DMS79 treated with DMSO at 0.1 percent for 48 hours (cell line): Measurements from ENCODE around the gene SIX3.

ENCODE experiments used
- DNase-seq: peaks from one replicate; lab custom pipeline; 2025; lab: John Stamatoyannopoulos, UW

SIX3 gene

DNA sequence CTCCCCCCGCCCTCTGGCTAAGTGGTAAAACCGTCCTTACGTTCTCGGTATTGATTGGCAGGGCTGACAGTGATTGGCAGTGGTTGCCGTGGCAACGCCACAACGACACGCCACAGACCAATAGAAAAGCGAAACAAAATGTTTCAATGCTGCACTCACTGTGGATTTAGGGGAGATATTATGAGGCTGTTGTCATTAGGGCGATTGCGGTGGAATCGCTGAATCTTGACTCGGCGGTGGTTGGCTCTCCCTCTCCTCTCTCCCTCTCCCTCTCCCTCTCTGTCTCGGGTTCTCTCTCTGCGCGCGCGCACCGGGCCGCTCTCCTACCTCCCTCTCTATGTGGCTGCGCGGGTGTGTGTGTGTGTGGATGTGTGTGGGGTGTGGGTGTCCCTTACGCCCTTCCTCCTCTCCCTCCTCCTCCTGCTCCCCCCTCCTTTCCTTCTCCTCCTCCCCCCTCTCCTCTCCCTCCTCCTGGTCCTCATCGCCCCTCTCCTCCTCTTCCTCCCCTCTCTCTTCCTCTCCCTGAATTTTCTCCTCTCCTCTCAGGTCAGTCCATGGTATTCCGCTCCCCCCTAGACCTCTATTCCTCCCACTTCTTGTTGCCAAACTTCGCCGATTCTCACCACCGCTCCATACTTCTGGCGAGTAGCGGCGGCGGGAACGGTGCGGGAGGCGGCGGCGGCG, at the start of gene SIX3:
SIX3 (plus strand) TSS at position 152 of the 684 bp plus-strand sequence; CDS start at position 555, 403 bp downstream.
- peak; percentile 58 for DNase-seq

DNA sequence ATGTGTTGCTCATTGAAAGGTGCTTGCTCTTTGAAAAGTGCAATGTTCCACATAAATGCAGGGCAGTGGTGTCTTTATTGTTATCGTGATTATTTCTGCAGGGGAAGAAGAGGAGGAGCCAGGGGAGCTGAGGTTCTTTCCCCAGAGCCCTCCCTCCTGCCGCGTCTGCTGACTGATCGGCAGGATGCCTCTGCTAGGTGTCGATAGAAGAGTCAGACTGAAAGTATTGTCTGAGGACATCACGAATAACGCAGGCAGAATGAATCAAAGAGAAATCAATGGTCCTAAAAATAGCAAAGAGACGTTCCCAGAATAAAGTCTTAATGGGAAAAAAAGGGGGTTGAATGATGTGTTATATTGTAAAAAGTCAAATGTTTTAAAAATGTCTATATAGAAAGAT, 47.4 kb upstream of the SIX3 start:
- no peak for DNase-seq

DNA sequence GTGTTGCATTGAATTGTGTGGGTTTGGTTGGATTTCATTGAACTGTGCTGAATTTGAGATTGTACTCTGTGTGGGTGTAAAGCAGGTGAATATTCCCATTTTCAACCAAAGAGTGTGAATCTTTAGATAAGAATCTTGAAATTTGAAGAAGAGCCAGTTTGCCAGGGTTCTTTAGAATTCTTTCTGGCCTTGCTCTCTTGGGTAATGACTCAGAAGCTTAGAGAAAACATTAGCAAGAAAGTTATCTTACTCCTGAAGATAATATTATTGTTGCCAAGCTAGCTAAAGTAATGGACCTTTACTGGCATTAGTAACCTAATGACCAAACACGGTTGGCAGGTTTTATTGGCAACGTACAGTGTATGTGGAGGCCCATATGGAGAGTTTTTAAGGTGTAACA, 46.4 kb upstream of the SIX3 start:
- DNase-seq = no peak

DNA sequence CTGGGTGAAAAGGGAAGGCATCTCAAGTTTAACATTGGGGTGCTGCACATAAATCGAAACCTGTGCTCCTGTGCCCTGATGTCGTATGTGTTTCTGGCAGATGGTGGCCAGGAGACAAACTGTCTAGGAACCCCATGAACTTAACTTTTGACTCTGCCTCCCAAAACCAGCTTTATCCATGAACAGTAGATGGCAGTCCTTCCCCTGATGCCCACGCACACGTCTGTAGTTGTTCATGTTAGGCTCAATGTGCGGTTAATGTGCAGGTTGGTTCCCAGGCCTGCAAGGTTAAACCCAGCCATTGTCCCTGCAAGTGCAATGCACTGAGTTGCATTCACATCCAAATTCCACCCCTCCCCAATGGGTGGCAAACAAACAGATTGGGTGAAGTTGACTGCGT, 44.1 kb upstream of the SIX3 start:
- no peak for DNase-seq

DNA sequence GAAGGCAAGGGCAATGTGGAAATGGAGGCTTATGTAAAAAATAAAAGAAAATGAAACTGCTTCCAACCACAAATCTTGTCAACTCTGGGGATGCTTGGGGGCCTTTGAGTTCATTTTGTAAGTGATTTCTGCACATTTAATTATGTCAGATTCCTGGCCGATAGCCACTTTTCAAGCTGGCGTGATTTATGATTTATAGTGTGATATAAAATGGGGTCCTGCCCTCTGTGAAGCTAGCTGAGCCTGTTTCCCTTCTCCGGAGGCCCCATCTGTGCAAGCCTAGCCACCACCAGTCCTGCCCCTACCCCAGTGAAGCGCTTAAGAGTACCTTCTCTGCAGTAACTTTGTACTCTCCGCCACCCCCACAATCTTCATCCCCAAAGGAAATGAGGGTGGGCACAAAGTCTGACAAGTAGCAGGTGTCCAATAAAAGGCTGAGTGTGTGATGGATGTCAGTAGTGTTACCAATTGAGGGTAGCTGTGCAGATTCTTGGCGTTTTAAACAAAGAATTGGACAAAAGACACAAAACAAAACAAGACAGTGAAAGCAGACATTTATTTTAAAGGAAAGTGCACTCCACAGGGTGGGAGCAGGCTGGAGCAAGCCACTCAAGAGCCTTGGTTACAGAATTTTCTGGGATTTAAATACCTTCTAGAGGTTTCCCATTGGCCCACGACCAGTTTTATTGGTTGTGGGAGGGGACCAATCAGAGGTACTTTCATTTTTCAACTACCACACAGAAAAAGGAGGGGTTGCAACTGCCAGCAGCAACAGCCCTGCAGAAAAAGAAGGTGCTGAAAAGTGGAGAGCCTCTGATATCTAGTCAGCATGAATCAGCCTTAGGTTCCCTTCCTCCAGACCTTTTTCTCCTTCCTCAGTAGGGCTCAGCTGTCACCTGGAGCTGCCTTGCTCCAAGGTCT, 39.0 kb upstream of the SIX3 start:
- no peak for DNase-seq

DNA sequence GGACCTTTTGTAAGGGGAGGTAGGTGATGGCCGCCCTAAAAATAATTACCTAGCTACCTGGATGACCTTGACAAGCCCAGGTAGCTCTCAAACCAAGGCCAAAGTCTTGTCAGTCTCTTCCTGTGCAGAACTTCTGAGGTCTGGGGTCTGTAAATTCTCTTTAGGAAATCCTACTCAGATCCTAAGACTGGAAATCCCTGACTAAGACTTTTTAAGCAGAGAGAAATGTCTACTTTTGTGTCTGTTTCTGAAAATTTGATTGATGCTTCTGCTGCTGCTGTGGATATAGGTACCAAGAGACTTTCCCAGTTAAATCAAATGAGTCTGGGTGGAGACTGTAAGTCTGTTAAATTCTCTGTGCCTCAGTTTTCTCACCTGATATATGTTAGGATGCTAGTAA, 36.9 kb upstream of the SIX3 start:
- no peak for DNase-seq

DNA sequence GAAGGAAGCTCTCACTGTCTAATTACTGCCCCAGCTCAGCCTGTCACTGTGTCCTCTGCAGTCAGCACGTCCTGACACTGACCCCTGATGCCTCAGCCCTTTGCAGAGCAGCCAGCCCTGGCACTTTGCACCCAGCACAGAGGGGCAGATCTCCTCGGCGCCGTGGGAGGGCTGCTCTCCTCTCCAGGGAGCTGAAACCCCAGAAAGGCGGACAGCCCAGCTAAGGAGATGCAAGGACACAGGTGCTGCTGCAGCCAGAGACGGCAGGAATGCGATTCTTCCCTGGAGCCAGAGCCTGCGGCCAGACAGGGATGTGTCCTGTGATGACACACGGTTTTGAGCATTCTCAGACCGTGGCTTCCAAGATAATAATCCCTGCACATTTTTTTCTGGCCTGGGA, 34.5 kb upstream of the SIX3 start:
- no peak for DNase-seq

DNA sequence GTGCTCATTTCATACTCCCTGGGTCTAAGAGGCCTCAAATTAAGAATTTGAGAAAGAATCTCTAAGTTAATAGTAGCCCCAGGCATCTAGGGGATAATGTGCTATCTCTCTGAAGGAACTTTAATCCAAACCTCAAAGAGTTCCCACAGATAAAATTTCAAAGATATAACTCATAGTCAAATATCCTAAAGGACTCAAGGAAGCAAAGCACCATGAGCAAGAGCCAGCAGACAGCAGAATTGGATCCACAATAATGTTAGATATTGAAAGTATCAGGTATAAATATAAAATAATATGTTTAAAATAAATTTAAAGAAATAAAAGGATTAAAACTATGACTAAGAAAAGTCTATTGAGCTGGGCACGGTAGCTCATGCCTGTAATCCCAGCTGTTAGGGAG, 31.7 kb upstream of the SIX3 start:
- no peak for DNase-seq

DNA sequence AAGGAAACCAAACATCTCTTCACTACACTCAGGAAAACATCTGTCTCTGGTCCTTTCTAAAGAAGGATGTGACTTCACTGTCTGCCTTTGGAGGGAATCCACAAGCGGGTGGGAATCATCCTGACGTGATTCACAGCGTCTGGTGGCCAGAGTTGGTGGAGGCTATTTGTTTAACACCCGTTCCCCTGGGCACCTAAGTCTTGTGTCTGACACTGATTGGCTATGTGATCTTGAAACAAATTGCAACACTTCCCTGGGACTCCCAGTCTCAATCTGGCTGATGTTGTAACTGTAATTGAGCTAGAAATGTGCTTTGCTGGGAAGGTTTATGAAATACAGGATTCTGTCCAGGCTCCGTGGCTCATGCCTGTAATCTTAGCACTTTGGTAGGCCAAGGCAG, 28.8 kb upstream of the SIX3 start:
- no peak for DNase-seq

DNA sequence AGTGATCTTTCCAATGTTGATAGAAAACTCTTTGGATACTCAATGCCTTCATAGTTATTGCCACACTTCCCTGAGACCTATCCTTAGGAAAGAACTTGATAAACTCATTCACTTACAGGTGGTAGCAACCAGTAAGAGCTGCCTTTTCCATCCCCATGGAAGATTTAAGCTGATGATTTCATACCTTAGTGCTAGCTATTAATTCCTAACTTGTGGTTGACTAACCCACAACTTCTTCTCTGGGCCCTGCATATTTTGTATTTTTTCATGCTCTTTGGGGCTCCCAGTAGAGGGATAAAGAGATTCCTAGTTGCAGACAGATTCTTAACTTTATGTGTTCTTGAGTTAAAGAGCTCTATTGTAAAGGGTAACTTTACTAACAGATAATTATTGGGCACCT, 25.2 kb upstream of the SIX3 start:
- DNase-seq = no peak

DNA sequence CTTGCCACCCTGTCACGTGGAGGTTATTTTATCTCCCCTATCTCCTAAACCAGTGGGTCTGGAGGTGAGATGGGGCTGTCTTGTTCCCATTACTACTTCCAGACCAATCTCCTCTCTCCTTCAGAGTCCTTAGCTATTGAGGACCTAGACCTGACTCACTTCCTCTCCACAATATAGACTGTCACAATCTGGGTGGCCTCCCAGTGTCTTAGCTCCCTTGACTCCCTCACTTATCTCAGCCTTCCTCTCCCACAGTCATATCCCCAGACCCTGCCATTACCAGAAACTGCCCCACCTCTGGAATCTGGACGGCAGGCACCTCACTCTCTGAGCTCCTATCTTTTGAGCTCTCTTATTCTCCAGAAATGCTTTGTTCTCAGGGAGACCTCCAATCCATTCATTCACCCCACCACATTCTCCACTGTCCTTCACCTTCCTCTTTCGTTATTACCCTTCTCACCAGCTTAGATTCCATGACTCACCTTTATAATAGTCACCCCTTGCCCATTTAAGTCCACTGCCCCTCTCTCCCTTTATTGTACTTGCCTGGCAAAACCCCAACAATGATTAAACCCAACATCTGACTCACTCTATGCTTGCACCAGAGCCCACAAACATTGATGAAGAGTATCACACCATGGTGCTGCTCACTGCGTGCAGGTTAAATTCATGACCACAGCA, 23.3 kb upstream of the SIX3 start:
- no peak for DNase-seq

DNA sequence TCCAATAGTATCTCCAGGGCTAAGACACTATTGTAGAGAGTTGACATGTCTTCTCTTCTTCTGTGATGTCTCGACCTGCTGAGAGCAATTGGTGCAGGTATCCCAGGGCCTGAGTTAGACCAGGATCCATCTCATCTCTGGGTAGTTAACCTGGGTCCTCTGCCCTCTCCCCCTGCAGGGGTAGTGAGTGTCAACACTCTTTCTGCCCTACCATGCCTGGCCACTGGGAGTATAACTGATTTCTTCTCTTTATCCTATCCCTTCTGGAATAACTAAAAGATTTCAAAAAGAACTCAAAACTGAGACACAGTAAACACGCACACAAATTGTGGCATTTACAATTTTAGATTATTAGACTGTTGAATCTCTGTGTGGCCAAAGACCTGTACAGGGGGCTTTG, 20.8 kb upstream of the SIX3 start:
- DNase-seq = no peak

DNA sequence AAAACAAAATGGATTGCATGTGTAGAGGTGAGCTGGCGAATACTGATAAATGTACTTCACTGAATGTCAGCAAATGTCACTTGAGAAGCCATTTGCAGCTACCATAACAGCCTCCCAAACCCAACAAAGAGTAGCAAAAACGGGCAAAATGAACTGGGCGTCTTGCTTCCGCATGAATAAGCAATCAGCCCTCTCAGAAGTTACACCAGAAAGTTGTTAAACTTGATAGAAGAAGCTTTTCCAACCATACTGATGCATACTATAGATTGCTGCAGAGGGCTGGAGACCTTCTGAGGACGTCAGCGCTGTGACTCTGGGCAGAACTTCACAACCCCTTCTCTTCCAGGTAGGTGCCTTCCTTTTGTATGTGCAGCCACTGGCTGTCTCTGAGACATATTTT, 18.7 kb upstream of the SIX3 start:
- no peak for DNase-seq

DNA sequence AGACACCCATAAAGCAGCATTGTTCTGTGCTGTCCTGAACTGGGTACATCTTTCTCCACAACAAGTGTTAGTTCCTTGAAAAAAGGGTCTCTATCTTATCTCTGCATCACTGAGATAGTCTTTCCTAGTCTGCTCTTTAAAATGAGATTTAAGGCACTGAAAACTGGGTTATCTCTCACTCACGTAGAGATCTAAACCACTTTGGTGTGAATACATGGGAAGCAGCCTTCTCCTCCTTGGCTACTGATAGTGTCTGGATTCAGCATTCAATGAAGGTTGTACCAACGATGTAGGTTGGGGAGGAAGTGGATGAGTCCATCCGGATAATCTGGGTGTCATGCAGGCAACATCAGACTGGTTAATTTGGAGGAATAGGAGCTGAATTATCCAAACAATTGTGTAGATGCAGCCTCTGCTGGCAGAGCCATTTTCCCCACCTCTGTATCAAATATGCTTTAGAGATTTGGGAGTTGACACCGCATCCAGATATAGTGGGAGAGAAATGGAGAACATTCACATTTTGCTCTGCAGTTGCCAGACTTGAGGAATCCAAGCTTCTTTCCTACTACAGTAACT, 15.9 kb upstream of the SIX3 start:
- DNase-seq = no peak

DNA sequence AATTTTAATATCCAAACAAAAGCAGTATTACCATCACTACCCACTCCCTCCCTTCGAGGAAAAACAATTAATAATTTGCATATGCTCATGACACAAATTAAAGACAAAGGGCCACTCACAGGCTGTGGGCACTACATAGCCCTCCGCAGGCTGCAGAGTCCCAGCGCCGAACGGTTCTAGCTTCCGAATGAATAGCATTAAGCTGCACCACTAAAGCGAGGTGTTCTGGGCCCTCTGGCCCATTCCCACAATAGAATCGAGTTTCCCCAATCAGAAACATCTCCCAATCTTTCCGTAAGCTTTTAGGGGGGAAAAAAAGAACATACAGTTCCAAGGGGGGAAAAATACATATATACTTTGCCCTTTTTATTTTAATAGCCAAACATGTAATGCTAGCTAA, 14.5 kb upstream of the SIX3 start:
- DNase-seq = no peak

DNA sequence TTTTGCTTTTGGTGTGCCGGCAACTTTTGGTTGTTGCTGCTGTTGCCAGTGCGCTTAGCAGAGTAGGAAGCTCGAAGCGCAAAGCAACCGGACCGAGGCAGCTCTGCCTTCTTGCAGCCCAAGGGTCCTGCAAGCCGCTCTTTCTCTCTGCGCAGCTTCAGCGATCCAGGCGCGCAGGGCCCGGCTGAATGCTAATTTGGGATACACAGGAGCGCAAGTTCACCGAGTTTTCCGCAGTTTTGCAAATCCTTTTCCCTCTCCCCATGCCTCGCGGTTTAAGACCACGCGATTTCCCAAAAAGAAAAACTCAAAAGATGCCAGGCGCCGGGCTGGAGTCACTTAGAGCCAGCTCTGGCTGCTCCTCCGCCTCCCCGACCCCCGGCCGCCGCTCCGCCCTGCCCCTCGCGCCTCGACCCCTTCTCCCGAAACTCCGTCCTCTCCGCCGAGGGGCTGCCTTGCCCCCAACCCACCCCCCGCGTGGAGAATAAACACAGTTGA, 13.5 kb upstream of the SIX3 start:
- no peak for DNase-seq

DNA sequence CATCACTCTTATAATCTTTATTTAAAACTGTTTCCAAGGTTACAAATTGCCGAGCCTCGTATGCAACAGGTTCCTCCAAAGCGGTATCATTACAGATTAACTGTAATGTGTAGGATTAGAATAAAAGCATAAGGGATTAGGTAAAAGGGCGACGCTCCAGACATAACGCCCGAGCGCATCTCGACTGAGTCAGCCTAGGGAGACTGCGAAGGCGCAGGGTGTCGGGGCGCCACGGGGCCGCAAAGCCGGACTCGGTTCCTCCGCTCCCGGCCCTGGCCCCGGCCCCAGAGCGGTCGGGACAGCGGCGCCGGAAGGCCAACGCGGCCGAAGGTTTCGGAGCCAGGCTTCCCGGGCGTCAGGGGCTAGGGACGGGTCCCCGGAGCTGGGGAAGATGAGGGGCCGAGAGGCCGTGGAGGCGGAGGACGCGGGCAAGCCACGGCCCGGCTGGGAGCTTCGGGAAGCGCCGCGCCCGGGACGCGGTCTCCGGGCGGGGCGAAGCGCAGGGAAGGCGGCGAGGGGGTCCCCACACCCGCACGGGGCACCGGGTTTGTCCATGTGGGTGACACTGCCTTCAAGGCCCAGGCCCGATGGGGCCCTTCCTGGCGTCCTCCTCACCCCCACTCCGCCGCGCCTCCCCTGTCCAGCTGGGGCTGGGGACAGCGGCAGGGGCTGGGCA, 12.9 kb upstream of the SIX3 start:
- DNase-seq = no peak

DNA sequence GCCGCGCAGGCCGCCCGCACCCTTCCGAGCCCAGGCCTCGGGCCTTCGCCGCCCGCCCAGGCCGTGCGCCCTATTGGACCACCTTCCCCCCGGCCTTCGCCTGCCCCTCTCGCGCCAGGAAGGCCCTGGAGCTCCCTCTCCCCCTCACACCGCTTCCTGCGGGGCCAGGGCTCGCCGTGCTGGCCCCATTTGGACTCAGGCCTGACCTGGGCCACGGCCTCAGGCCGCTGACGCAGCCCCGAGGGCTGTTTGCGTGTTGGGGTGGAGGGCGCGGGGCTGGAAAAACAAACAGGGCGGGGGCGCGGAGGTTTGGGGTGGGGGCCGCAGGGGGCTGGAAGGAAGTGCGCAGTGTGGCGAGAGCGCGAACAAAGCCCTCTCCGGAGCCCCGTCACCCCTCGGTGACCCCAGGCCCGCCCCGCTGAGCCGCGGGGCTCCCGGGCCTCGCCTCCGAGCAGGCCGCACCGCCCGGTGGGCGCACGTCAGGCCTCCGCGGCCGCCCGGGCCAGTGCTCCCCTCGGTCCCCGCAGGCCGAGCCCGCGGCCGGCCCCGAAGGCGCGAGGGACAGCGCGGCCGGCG, 12.3 kb upstream of the SIX3 start:
- no peak for DNase-seq

DNA sequence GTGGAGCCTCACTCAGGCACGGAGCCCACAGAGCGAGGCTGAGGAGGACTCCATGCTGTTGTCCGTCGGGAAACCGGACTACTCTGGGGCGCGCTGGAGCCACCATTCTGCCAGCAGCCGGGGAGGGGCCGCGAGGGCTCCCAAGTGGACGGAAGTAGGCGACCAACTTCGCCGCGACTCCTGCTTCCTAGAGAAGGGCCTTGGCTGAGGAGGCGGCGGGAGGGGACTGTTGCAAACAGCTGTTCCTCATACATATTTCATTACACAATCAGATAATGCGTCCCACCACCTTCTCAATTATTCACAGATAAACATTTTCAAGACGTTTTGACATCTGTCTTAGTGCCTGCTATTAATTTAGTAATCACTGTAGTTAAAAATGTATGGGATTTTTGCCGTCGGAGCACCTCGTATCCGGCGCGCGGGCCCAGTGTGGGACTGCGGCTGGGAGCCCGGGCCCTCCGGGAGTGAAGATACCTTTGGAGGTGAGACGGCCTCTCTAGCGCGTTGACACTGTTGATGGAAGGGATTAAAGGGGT, 11.7 kb upstream of the SIX3 start:
- no peak for DNase-seq

DNA sequence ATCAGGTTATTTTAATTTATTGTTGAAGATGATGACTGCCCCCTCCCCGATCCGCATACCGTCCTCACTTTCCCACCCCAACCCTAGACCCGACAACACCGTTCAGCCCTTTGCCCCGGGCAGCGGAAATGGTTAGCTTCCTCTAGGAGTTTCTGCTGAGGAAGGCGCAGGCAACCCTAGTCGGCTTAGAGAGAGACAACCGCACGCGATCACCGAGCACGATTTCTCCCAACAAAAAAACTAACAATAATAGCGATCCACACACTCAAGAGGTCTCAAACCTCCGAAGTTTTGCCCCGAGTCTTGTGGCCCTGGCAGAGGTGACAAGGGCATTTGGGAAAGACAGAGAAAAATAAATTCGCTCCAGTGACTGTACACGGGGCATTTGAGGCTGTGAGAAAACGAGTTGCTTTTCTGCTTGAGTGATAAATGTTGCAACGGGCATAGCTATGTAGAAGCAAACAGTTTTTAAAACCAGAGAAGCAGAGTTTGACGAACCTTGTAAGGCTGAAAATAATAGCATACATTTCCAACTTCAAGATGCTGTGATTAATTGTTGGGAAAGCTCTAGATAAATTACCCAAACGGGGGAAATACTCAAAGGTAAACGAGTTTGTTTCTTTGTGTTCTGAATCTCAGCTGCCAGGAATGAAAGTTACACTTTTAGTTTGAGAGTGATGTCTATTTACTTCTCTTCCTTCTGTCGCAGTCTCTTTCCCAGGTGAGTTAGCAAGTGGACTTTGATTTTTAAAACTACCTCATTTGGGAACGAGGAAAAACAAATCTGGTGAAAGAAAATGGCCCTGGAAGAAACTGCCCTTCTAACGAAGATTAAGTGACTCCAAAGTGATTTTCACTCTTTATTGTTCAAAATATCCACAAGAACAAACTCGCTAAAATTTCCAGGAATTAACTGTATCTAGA, 11.0 kb upstream of the SIX3 start:
- no peak for DNase-seq
